Measurements from ENCODE around the gene UBE2I.
A peak's percentile ranks its signal among the peaks of the same experiment; 100 is the strongest.
"Not testable (repeated sequence)": the region's sequence is repeated elsewhere in the genome, so short reads cannot be mapped to it uniquely, and the experiment has no call there.

Gene UBE2I
- total RNA-seq = 168 reads per million, percentile 90 among the genes with 10 or more reads in this experiment

- DNase-seq = peak; percentile 97
Observed at GRCh38 chr16:1308977-1309885, at the start of gene UBE2I. TSS of gene UBE2I (plus strand) at chr16:1309636. CDS start at chr16:1314031, 4,395 bp downstream.

- DNase-seq = no peak
Observed at GRCh38 chr16:1259760-1260068, 49.7 kb upstream of the UBE2I start.

- no peak for DNase-seq
Observed at GRCh38 chr16:1260101-1260680, 49.2 kb upstream of the UBE2I start.

GRCh38 chr16:1261131-1261892 is 48.1 kb upstream of the UBE2I start:
- no peak for DNase-seq

- no peak for DNase-seq
Observed at GRCh38 chr16:1262210-1262845, 47.1 kb upstream of the UBE2I start.

- no peak for DNase-seq
Observed at GRCh38 chr16:1262846-1263221, 46.6 kb upstream of the UBE2I start.

GRCh38 chr16:1263591-1264344 is 45.7 kb upstream of the UBE2I start:
- DNase-seq = no peak

- no peak for DNase-seq
Observed at GRCh38 chr16:1264345-1265089, 44.9 kb upstream of the UBE2I start.

GRCh38 chr16:1265090-1265630 is 44.3 kb upstream of the UBE2I start:
- DNase-seq = no peak

- no peak for DNase-seq
Observed at GRCh38 chr16:1265826-1266225, 43.6 kb upstream of the UBE2I start.

- DNase-seq = not testable (repeated sequence)
Observed at GRCh38 chr16:1269418-1269817, 40.0 kb upstream of the UBE2I start.

GRCh38 chr16:1271380-1271723 is 38.1 kb upstream of the UBE2I start:
- no peak for DNase-seq

- DNase-seq = not testable (repeated sequence)
Observed at GRCh38 chr16:1271724-1272413, 37.6 kb upstream of the UBE2I start.

- DNase-seq = no peak
Observed at GRCh38 chr16:1272453-1273198, 36.8 kb upstream of the UBE2I start.

- no peak for DNase-seq
Observed at GRCh38 chr16:1273816-1274215, 35.6 kb upstream of the UBE2I start.

GRCh38 chr16:1274767-1275166 is 34.7 kb upstream of the UBE2I start:
- DNase-seq = no peak

GRCh38 chr16:1275791-1276579 is 33.5 kb upstream of the UBE2I start:
- no peak for DNase-seq

- DNase-seq = no peak
Observed at GRCh38 chr16:1276580-1276878, 32.9 kb upstream of the UBE2I start.

- no peak for DNase-seq
Observed at GRCh38 chr16:1277151-1277598, 32.3 kb upstream of the UBE2I start.
